Measurements from ENCODE around the gene ZNF827. TPM values are rescaled to one million over a fixed set of nuclear protein-coding genes. Genes with fewer than 3 reads are reported as not detected.

Gene ZNF827
- total and polyA plus RNA-seq, 2 experiments from 2014 or later: 7.8 to 17.5 TPM

DNA sequence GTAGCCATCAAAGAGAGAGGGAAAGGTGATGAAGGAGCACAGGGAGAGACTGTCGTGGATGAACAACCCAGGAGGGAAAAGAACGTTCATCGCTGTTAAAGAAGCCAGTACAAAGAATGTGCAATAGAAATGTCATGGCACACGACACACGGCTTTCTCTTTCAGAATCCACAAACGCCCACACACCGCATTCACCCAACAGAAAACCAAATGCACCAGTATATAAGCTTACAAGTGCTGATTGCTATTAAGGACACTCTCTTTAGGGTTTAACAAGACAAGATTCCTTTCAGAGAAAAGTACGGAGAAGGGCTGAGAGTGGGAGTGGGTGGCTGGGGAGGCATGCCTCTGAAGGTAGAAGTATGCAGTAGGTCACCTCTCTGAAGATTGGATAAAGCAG, 178.4 kb downstream of the ZNF827 start:
- no peaks in the 10 kb centered on the region for H3K9me3 ChIP-seq (ENCODE audit: low read depth)
- H3K9me2 ChIP-seq (replicated peaks; ENCODE audit: insufficient read depth): no peaks in the 10 kb centered on the region
- no peaks in the 10 kb centered on the region for H4K20me1 ChIP-seq (ENCODE audit: insufficient read depth, poor library complexity, severe bottlenecking)
- no peaks in the 10 kb centered on the region for H3K79me2 ChIP-seq
- no peak overlapping the region for H2AFZ ChIP-seq
- H3K4me1 ChIP-seq (ENCODE audit: insufficient read depth): no peaks in the 10 kb centered on the region
- no peaks in the 10 kb centered on the region for H3K36me3 ChIP-seq (replicated peaks; ENCODE audit: insufficient read depth, low read depth)
- WGBS (ENCODE audit: low lambda C conversion rate, missing lambda C conversion rate): 95% methylated on average over 8 of the region's 8 CpGs
- TF ChIP-seq, protein P1, sequence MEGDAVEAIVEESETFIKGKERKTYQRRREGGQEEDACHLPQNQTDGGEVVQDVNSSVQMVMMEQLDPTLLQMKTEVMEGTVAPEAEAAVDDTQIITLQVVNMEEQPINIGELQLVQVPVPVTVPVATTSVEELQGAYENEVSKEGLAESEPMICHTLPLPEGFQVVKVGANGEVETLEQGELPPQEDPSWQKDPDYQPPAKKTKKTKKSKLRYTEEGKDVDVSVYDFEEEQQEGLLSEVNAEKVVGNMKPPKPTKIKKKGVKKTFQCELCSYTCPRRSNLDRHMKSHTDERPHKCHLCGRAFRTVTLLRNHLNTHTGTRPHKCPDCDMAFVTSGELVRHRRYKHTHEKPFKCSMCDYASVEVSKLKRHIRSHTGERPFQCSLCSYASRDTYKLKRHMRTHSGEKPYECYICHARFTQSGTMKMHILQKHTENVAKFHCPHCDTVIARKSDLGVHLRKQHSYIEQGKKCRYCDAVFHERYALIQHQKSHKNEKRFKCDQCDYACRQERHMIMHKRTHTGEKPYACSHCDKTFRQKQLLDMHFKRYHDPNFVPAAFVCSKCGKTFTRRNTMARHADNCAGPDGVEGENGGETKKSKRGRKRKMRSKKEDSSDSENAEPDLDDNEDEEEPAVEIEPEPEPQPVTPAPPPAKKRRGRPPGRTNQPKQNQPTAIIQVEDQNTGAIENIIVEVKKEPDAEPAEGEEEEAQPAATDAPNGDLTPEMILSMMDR (IDR thresholded peaks at IDR 0.05; ENCODE audit: poor library complexity): no peak
- TF ChIP-seq EZH2phosphoT487 (IDR thresholded peaks at IDR 0.05; ENCODE audit: low read depth, severe bottlenecking, unreplicated experiment) (no peak), EZH2 (IDR thresholded peaks at IDR 0.05; ENCODE audit: borderline replicate concordance) (no peak)
- H3K27me3 ChIP-seq: no peaks in the 10 kb centered on the region
- H3K4me3 ChIP-seq: no peak overlapping the region
- no peak overlapping the region for H3K27ac ChIP-seq
- no peak overlapping the region for H3K4me2 ChIP-seq
- DNase-seq (ENCODE audit: low spot score): no peak

DNA sequence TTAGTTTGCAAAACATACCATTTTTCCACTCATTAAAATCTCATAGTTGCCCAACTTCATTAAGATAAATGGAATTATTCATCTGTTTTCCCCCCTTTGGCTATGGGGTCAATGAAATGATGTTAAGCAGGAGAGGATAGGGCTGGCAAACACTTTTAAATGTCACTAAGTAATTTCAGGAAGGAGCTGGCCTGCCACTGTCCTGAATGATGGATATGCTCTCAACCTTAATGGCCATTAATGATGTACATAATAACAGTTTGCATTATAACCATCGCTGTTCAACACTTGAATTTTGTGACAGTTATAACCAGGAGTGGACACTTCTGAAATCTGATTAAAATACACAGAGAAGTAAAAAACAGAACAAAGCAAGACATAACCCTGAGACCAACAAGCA, 181.4 kb downstream of the ZNF827 start:
- Histone ChIP-seq H3K4me1 (ENCODE audit: insufficient read depth) (no peaks in the 10 kb centered on the region), H3K79me2 (no peaks in the 10 kb centered on the region), H4K20me1 (ENCODE audit: insufficient read depth, poor library complexity, severe bottlenecking) (no peaks in the 10 kb centered on the region), H3K9me2 (replicated peaks; ENCODE audit: insufficient read depth) (no peaks in the 10 kb centered on the region), H3K4me3 (no peak overlapping the region), H3K9me3 (ENCODE audit: low read depth) (no peaks in the 10 kb centered on the region), H3K4me2 (no peak overlapping the region), H3K36me3 (replicated peaks; ENCODE audit: insufficient read depth, low read depth) (no peaks in the 10 kb centered on the region), H2AFZ (no peak overlapping the region), H3K27ac (no peak overlapping the region), H3K27me3 (no peaks in the 10 kb centered on the region)
- TF ChIP-seq EZH2phosphoT487 (IDR thresholded peaks at IDR 0.05; ENCODE audit: low read depth, severe bottlenecking, unreplicated experiment) (no peak), EZH2 (IDR thresholded peaks at IDR 0.05; ENCODE audit: borderline replicate concordance) (no peak)
- TF ChIP-seq, protein P1 (IDR thresholded peaks at IDR 0.05; ENCODE audit: poor library complexity): no peak
- WGBS (ENCODE audit: low lambda C conversion rate, missing lambda C conversion rate): 81% methylated on average over 1 of the region's 1 CpG
- no peak for DNase-seq (ENCODE audit: low spot score)

DNA sequence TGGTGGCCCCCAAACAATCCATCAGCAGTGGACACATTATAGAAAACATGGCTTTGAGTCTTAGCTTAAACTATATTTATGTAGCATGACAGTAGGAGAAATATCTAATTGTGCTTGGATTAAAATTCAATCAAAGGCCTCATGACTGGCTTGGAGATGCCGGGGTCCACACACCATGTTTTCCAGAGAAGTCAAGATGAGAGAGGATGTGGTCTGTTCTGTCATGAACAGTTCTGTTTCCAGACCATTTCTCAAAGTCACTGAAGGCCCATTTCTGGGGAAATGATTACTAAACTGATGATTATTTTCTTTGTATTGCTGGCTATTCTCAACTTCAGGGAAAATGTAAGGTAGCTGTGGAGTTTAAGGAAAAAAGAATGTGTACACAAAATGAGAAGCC, 182.4 kb downstream of the ZNF827 start:
- no peak overlapping the region for H3K4me2 ChIP-seq
- no peak overlapping the region for H3K27ac ChIP-seq
- H3K9me3 ChIP-seq (ENCODE audit: low read depth): no peaks in the 10 kb centered on the region
- no peaks in the 10 kb centered on the region for H3K9me2 ChIP-seq (replicated peaks; ENCODE audit: insufficient read depth)
- H4K20me1 ChIP-seq (ENCODE audit: insufficient read depth, poor library complexity, severe bottlenecking): no peaks in the 10 kb centered on the region
- no peak for DNase-seq (ENCODE audit: low spot score)
- H3K4me1 ChIP-seq (ENCODE audit: insufficient read depth): no peaks in the 10 kb centered on the region
- no peak overlapping the region for H2AFZ ChIP-seq
- WGBS (ENCODE audit: low lambda C conversion rate, missing lambda C conversion rate): 100% methylated on average over 1 of the region's 1 CpG
- TF ChIP-seq, protein P1 (IDR thresholded peaks at IDR 0.05; ENCODE audit: poor library complexity): no peak
- TF ChIP-seq EZH2phosphoT487 (IDR thresholded peaks at IDR 0.05; ENCODE audit: low read depth, severe bottlenecking, unreplicated experiment): no peak
- TF ChIP-seq EZH2 (IDR thresholded peaks at IDR 0.05; ENCODE audit: borderline replicate concordance): no peak
- no peaks in the 10 kb centered on the region for H3K27me3 ChIP-seq
- H3K79me2 ChIP-seq: no peaks in the 10 kb centered on the region
- no peak overlapping the region for H3K4me3 ChIP-seq
- H3K36me3 ChIP-seq (replicated peaks; ENCODE audit: insufficient read depth, low read depth): no peaks in the 10 kb centered on the region

DNA sequence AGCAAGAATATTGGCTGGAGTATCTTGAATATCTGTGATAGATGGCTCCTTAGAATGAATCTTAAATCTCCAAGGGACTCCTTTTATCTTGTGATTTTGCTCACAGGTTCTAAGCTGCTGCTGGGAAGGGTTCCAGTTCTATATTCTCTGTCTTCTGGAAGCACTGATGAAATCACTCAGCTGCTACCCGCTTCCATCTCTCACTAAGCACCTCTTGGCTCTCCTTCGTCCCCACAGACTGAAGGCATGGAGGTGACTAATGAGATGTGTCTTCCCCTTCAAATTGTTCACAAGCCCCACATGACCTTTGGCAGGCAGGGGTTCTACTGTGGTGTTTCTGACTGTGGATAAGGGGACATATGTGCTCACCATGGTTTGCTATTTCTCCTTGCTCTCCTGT, 182.8 kb downstream of the ZNF827 start:
- Histone ChIP-seq H3K4me3 (no peak overlapping the region), H3K27ac (no peak overlapping the region), H3K4me2 (no peak overlapping the region), H3K27me3 (no peaks in the 10 kb centered on the region), H4K20me1 (ENCODE audit: insufficient read depth, poor library complexity, severe bottlenecking) (no peaks in the 10 kb centered on the region), H2AFZ (no peak overlapping the region), H3K4me1 (ENCODE audit: insufficient read depth) (no peaks in the 10 kb centered on the region), H3K9me3 (ENCODE audit: low read depth) (no peaks in the 10 kb centered on the region), H3K9me2 (replicated peaks; ENCODE audit: insufficient read depth) (no peaks in the 10 kb centered on the region), H3K79me2 (no peaks in the 10 kb centered on the region), H3K36me3 (replicated peaks; ENCODE audit: insufficient read depth, low read depth) (no peaks in the 10 kb centered on the region)
- no peak for DNase-seq (ENCODE audit: low spot score)
- TF ChIP-seq EZH2phosphoT487 (IDR thresholded peaks at IDR 0.05; ENCODE audit: low read depth, severe bottlenecking, unreplicated experiment) (no peak), EZH2 (IDR thresholded peaks at IDR 0.05; ENCODE audit: borderline replicate concordance) (no peak)
- TF ChIP-seq, protein P1 (IDR thresholded peaks at IDR 0.05; ENCODE audit: poor library complexity): no peak
- WGBS (ENCODE audit: low lambda C conversion rate, missing lambda C conversion rate): 95% methylated on average over 2 of the region's 2 CpGs
